GM10248 (cell line): ENCODE measurements around the gene SUN5.
A peak's percentile ranks its signal among the peaks of the same experiment; 100 is the strongest.

Experiments used
- CTCF ChIA-PET: fragments of 300-600 bp; sonication (Branson Sonifier 250); formaldehyde crosslinking; extraction: SDS; loops from one replicate; lab custom pipeline; 2021; ENCODE audit warnings: antibody characterized with exemption; lab: Yijun Ruan, JAX
- POLR2A ChIA-PET: fragments of 350-650 bp; sonication (Branson Sonifier 250); formaldehyde crosslinking; extraction: SDS; loops from one replicate; lab custom pipeline; 2020; ENCODE audit warnings: antibody characterized with exemption; lab: Yijun Ruan, JAX
- DNase-seq: peaks from one replicate; pipeline ENCODE4 v3.0.0; 2012; ENCODE audit errors: extremely low spot score
- TF ChIP-seq, protein P1 (sequence below): IDR thresholded peaks from 2 replicates; pipeline ENCODE4 v1.5.1; 2012; ENCODE audit warnings: mild to moderate bottlenecking, low read depth; ENCODE audit errors: extremely low read depth, missing control alignments, control extremely low read depth

The SUN5 gene

GRCh38 chr20:32973077-32973717 lies 31.0 kb downstream of the SUN5 start:
- TF ChIP-seq, protein P1, sequence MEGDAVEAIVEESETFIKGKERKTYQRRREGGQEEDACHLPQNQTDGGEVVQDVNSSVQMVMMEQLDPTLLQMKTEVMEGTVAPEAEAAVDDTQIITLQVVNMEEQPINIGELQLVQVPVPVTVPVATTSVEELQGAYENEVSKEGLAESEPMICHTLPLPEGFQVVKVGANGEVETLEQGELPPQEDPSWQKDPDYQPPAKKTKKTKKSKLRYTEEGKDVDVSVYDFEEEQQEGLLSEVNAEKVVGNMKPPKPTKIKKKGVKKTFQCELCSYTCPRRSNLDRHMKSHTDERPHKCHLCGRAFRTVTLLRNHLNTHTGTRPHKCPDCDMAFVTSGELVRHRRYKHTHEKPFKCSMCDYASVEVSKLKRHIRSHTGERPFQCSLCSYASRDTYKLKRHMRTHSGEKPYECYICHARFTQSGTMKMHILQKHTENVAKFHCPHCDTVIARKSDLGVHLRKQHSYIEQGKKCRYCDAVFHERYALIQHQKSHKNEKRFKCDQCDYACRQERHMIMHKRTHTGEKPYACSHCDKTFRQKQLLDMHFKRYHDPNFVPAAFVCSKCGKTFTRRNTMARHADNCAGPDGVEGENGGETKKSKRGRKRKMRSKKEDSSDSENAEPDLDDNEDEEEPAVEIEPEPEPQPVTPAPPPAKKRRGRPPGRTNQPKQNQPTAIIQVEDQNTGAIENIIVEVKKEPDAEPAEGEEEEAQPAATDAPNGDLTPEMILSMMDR = no peak
- CTCF ChIA-PET = interaction anchor here (1.1 kb wide), 1 partner anchor 195 kb away, joined by 4 read pairs; no protein-coding TSS in a partner anchor
- peak; percentile 2 for DNase-seq
- POLR2A ChIA-PET = no interaction called here

DNA sequence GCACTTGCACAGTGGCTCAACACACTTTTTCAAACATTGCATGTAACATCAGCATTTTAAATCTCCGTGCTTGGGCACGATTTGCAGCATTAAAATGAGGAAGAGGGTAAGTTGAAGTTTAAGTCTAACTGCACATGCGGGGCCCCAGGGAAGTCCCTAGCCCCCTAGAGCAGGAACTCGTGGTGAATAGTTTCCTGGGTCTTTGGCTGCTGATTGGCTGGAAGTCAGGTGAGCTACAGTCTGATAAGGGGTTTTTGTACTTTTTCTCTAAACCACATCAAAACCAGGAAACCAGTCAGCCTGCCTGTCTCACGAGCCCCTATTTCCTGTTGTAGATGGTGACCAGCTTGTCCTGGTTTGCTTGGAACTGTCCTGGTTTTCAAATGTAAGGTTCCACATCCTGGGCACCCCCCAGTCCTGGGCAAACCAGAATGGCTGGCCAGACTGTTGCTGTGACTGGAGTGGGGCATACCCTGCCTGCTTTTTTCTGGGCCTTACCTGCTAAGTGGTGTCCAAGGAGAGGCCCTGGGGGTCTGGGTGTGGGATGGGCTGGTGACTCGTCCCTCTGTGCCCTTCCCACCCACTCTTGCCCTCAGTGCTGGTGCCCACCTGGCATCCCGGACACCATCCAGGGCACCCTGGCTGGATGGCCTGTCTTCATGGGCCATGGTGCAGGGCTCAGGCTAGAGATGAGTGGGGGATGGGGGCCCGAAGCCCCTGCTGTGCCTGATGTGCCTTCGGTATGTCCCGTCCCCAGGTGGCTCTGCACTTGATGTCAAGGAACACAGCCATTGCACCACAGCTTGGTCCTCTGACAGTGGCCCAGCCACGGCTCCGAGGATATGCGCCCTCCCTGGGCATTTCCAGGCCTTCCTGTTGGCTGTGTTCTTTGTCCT lies 31.8 kb downstream of the SUN5 start:
- peak; percentile 83 for DNase-seq
- CTCF ChIA-PET = interaction anchor here (0.9 to 1.1 kb wide), 3 partner anchors 10 to 320 kb away, joined by 3 to 4 read pairs (median 3); no protein-coding TSS in a partner anchor
- POLR2A ChIA-PET = no interaction called here
- TF ChIP-seq, protein P1 = no peak

- TF ChIP-seq, protein P1 = no peak
- DNase-seq = peak; percentile 21
- ChIA-PET POLR2A (no interaction called here), CTCF (interaction anchor here (0.9 to 1.1 kb wide), 3 partner anchors 11 to 321 kb away, joined by 3 to 4 read pairs (median 3); no protein-coding TSS in a partner anchor)
Measured at GRCh38 chr20:32971703-32972161, 32.5 kb downstream of the SUN5 start.

DNA sequence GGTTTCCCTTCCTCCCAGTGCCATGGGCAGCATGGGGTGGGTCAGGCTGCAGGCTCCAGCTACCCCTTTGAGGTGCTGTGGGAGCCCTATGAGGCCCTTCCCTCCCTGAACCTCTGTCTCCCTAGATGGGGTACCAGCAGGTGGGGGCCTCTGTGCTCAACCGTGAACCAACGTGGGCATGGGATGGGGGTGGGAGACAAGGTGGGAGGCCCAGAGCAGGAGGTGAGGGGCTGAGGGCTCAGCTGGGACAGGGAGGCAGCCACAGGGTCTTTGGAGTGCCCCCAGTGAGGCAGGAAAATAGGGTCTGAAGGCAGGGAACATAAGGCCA lies 33.3 kb downstream of the SUN5 start:
- ChIA-PET POLR2A (no interaction called here), CTCF (no interaction called here)
- DNase-seq = no peak
- TF ChIP-seq, protein P1 = no peak

DNA sequence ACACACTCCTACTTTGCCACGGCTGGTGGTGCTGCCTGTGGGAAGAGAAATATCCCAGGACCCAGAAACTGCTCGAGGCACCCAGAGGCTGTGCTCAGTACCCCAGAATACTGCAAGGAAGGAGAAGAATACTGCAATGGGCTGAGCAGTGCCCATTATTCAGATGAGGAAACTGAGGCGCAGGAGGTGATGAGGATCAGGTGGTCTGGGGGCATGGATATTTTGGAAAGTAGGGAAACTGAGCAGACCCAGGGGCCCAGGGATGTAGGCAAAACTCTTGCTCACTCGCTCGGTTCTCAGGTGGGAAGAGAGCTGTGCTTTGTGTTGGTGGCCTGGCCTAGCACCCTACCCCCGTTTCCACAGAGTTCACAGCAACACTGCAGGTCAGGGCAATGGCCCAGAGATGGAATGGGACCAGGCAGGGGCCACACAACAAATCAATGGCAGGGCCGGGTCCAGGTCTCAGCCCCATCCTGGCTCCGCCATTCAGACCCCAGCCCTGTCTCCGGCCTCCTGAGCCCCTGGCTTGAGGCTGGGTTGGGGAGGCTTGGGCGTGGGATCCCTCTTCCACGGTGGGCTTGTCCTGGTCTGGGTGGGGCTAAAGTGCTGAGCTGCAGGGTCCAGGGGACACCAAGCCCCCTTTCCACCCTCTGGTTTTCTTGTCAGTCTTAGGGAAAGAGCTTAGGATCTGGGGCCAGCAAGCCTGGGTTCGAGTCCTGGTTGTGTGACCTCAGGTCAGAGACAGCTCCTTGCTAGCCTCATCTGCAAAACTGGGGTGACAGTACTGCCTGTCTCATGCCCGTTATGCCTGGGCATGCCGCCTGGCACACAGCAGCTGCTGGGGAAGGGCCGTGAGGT lies 33.9 kb downstream of the SUN5 start:
- TF ChIP-seq, protein P1 = no peak
- DNase-seq = peak; percentile 11
- ChIA-PET CTCF (no interaction called here), POLR2A (no interaction called here)
